Measurements from ENCODE around the gene ALX4.
A peak's percentile ranks its signal among the peaks of the same experiment; 100 is the strongest.

ALX4 gene

DNA sequence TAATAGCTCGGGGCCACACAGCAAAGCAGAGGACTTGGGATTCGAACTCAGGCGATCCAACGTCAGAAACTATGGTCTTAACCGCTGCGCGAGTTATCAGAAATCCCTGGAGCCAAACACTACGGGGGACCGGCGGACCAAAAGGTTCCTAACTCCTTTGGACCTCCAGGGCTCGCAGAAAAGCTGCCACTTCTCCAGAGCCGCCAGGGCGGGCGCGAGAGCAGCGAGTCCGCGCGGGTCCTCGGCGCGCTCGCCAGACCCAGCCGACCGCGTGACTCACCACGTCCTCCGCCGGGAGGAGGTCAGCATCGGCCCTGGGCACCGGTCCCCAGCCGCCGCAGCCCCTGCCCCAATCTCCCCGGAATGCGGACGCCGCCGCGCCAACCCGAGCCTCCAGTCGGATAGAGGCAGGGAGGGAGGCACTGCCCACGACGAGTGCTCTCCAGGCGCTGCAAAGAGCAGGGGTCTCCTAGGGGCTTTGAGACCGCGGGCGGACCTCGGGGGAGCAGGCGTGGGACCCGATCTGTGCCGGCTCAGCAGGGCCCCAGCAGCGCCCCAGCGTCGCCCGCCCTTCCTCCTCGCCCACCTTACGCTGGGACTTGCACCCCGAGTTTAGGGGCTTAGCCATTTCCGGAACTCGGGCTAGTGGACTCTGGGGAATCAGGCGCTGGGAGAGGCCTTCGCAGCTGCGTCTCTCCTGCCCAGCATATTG lies 6.2 kb upstream of the ALX4 start:
- no peak for DNase-seq

DNA sequence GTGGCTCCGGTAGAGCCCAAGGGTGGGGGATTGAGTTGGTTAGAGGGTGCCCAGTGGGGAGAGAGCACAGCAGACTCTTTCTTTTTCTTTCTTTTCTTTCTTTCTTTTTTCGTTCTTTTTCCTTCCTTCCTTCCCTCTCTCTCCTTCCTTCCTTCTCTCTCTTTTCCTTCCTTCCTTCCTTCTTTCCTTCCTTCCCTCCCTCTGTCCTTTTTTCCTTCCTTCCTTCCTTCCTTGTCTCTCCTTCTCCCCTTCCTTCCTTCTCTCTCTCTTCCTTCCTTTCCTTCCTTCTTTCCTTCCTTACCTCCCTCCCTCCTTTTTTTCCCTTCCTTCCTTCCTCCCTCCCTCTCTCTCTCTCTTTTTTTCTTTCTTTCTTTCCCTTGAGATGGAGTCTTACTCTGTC lies 4.8 kb upstream of the ALX4 start:
- DNase-seq = no peak

DNA sequence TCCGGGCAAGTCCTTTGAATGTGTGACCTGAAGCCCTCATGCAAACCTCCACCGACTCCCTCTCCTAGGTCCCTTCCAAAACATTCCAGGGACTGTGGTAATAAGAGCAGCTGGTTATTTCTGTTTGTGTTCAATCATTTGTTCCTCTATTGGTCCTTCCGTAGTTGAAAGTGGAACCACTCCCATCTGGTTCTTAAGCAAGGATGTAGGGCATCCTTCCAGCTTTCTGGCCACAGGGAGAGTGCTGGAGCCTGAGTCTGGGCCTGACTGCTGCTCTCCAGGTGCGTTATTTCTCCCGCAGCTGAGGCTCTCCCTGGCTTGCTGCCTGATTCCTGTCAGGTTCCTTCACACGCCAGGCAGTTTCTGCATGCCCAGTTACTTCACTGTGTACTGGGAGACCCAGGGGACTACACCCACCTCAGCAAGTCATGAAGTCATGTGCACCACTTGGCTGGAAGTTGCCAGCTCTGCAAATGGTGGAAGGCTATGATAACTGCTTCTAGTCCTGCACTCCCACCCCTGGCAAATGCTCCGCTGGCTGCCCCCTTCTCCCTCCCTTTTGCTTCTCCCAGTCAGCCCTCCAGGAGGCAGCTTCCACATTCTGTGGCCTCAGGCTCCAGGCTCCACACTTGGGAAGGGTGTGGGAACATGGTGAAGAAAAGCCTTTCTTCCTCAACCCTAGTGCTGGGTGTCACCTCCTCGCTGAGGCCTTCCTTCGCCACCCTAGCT lies 4.0 kb upstream of the ALX4 start:
- DNase-seq = no peak

DNA sequence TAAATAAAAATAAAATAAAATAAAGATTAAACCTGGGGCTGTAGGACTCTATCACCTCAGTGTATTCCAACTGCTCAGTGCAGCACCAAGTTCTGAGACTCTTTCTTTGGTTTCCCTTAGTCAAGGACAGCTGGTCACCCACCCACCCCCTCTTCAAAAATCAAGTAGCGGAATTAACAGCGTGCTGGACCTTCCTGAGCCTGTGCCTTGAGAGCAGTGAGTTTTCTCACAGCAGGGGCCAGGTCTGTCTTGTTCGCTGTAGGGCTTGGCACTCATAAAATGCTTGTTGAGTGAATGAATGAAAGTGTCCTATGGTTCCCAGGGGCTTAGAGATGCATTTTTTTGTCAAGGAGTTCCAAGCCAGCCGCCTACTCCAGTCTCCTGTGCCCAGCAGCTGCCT lies 2.9 kb upstream of the ALX4 start:
- no peak for DNase-seq

DNA sequence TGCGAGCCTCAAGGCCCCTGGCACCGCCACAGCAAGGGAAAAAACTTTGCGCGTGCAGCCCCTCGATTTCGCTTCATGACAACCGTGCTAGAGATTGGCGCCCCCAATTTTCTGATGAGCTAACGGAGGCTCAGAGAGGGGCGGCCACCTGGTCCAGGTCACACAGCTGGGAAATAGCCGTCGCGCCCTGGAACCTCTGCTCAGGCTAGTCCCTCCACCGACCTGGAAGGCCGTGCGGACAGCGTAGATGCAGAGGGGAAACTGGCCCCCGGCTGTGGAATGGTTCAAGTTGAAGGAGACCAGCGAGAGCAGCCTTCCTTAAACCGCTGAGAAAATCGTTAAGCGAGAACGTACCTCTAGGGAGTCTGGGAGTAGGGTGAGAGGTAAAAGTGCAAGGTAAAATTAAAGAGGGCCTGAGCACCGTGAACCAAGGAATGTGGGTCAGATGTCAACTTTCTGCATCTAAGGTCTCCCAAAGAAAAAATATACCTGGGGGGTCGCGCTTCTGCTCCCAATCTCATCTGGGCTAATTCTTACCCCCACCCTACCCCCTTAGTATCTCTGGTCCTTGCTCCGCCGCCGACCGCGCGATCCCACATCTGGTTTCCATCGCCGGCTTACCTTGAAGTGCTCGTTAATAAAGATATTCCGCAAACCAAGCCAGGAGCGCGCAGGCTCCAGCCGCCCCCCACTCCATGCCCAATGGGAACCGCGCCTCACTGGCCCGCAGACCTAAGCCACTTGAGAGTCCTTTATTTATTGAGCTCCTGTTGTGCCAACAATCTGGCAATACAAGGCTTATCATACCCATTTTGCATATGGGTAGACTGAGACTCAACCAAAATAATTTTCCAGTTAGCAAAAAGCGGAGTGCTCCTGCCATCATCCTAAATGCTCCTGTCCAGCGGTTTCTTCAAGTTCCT lies 1.7 kb upstream of the ALX4 start:
- no peak for DNase-seq

DNA sequence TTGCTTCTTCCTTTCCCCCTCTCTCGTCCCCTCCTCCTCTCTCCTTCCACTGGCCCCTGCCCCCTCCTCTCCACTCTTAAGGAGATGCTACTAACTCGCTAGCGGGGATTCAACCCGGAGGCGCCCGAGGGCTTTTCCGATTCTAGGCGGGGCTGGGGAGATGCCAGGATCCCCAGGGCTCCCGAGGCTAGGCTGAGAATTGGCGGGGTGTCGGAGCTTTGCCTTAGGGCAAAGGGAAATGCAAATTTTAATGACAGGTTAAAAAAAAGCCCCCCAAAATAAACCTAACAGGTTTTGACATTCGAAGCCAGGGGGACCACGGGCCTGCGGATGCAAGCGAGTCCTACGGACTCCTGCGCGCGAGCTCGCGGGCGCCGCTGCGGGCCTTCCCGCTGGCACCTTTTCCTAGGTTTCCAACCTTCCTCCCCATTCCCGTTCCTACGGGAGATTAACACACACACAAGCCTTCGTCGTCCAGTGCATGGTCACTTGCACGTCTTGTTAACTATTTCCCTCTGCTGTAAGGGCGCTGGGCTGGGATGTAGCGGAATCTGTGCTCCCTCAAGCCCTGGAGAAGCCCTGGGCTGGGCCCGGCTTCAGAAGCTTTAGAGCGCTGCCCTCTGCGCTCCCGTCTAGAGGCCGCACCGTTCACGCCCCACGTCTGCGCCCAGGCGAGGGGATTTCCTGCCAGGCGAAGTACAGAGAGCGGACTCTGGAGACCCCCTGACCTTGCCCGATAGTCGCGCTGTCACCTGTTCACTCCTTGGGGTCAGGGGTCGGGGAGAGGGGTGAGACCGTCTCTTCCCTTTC lies 729 bp upstream of the ALX4 start:
- no peak for DNase-seq

DNA sequence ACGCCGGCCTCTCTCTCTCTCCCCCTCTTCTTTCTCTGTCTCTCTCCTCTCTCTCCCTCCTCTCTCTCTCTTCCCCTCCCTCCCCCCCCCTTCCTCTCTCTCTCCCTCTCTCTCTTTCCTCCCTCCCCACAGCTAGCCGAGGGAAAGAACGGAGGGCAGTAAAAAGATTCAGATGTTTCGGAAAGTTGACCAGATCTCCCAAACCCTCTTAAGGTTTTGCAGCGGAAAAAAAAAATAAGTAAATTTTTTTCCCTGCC lies 195 bp upstream of the ALX4 start:
- DNase-seq = no peak

DNA sequence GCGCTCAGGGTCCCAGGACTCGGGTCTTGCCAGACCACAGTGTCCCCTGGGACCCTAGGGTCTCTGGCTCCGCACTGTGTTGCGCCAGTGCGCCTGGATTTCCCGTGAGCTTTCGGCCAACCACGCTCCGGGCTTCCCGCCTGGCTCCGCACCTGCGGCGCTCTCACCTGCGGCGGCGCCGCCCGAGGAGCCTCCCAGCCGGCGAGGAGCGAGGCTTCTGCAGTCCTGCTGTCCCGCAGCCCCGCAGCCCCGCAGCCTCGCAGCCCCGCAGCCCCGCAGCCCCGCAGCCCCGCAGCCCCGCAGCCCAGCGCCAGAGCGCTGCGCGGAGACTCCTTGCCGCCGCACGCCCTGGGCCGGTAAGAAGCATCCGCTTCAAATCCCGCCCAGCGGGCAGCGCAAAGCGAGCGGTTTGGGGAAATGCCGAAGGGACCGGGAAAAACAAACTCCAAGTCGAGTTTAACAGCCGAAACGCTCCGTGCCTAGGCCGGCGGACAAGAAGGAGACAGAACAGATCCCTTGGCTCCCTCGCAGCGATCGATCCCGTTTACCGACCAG lies 939 bp downstream of the ALX4 start:
- no peak for DNase-seq

DNA sequence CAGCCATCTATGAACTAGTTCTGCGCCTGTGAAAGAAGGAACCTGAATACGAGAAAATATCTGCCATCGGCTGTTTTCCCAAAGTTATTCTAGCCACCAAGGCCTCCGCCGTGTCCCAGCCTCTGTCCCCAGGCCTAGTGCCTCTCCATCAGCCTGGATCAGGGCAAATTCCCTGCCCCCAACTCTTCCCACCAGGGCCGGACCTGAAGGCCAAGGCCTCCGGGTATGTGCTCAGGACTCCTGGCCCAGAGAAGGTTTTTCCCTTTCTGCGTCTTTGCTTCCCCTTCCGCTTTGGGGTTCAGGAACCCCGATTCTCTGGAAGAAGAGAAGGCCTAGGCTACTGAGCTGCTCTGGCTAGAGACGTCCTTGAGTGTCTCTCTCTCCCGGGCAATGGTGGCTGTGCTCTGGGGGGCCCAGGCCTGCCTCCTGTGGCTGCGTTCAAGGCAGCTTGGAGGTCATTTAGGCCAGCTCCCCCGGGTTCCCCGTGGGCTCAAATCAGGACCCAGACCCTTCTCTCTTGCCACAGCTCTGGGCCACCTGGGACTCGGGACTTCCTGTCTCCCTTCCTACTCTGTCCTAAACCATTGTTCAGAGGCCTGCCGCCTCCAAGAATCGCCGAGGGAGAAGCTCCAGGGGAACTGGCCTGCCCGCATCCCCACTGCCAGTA lies 1.6 kb downstream of the ALX4 start:
- no peak for DNase-seq

DNA sequence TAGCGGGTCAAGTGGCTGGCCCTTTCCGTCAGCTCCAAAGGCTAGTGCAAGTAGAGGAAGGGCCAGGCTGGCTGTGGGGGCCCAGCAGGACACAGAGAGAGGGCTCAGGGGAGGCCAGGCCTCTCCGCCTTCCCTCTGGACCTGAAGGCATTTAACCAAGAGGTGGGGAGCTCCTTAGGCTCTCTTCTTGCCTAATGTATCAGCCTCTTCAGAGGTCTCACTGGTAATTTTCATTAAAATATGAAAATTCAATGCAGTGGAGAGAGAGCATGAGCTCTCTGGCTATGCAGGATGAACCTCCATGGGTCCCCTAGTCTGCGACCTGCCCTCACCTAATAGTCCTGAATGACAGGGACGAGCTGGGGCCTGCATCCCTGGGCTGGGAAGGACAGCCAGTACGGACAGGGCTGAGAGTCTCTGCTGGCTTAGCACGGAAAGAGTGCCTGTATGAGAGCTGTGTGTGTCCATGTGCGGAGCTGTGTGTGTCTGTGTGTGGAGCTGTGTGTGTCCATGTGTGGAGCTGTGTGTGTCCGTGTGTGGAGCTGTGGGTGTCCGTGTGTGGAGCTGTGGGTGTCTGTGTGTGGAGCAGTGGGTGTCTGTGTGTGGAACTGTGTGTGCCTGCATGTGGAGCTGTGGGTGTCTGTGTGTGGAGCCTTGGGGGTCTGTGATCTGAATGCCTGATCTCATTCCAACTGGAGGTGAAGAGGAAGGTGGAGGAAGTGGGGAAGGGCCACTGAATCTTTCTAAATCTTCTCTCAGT lies 2.4 kb downstream of the ALX4 start:
- no peak for DNase-seq

DNA sequence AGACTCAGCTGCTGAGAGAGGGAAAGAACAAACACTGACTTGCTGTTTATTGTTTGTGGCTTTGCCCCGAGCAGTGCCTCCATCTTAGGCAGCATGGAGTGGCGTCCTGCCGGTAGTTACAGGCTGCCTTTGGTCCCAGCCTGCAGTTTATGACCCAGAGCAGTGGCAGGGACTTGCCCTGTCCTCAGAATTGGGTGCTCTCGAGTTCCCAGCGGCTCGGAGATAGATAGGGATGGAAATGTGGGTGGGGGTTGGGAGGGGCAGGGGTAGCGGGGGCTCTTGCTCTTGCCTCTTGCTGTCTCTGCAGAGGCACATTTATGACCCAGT lies 3.1 kb downstream of the ALX4 start:
- DNase-seq = no peak

DNA sequence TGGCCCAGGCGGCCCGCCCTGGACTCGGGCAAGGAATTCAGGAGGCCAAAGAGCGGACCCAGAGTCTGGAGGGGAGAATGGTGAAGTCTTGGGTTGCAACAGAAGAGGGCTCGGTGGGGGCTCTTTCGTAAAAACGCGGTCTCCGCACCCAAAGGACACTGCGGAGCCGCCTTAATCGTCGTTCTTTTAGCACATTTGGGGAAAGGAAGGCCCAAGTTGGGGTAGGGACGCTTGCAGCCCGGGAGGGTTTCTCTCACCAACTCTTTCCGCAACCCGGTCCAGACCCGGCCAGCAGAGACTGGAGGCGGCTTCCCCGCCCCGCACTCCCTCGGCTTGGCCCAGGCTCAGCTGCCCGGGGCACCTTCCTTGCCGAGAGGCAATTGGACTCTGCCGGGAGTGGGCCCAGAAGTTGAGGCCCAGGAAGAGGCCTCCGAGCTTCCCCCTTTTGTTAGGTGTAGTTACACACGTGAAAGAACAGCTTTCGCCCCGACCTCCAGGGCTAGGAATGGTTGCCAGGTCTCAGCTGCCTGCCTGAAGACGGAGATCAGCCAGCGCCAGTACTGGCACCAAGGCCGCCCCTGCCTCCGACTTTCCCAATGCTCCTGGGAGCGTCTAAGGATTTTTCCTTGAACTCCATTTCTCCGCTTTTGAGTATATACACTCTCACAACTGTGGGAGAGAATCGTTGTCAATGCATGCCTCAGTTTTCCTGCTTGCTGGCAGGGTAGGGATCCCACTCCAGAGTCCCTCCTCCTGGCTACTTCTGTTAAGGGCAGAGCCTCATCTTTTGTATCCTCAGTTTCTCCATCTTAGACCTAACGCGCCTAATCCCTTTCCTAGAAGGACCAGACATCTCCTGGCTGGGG lies 3.7 kb downstream of the ALX4 start:
- DNase-seq = no peak

DNA sequence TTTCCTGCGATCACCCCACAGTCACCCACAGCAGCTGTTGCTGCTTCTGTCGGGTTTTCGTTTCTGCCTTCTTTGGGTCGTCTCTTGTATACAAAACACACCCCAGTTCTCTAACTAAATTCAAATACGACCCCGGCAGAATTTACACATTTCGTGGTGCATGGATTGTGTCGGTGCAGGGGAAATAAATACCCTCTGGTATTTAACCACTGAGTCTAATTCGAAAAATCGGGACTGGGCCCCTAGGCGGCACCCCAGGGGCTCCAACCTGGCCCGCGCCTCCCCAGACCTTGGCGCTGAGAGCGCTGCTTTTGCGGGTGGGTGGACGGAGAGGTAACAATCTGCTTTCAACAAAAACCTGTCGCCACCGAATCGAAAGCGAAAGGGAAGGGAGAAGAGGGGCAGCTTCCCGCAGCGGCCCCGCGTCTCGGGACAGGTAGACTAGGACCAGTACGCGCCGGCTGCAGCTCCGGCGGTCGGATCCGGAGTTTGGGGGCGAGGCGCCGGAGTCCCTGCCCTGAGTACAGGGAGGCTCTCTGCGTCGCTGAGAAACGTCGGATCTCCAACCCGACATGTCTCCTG lies 4.4 kb downstream of the ALX4 start:
- peak; percentile 39 for DNase-seq

DNA sequence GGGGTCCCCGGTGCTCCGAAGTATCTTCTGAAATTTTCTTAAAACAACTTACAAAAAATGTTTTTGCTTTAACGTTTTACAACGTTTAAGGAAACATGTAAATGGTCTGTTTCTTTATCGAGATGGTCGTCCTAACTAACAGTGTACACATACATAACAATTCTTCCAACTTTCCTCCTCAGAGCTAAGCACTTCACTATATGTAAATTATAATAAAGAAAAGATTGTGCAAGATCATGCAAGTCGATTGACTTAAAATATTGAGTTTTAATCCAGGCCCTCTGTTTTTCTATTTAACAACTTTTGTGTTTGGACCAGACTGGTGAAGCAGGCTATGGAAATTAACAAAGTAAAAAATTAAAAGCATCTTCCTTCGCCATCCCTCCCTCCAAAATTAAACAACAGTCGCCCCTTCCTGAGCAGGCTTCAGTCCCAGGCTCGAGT lies 4.9 kb downstream of the ALX4 start:
- no peak for DNase-seq

DNA sequence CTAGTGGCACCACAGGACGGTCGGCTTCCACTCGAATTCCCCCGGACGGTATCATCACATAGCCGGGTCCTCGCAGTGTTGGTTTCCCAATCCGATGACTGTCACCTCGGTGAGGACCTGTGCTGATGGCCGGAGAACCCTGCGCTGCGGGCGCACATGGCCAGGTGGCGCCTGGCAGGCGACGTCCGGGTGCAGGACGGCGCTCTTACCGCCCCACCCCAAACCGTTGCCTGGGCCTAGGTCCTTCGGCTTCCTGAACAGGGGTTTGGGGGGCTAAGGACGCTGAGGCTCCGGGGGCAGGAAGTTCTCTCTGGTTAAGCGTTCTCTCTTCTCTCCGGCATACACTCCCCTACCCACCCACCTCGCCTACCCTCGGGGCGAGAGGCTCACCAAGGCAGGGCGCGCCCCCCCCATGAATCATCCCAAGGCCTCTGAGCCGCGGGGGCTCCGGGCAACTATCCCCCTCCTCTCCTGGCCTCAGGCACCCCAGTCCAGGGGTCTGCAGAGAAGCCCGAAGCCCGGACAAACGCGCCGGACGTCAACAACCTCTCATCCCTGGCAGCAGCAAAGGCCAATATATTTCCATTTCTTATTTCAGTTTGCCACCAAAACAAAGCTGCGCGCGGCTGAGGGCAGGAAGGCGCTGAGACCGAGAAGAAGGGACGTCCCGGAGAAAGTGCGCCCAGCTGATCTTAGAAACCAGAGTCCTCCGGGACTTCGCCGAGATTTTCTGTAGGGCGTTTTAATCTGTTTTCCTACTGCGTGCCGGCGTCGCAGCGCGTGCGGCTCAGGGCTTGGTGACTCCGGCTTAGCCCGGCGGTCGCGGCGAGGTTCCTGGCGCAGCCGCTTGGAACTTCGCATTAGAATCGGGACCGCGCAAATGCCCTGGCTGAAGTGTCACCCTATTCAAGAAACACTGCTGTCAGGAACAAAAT lies 5.6 kb downstream of the ALX4 start:
- no peak for DNase-seq

DNA sequence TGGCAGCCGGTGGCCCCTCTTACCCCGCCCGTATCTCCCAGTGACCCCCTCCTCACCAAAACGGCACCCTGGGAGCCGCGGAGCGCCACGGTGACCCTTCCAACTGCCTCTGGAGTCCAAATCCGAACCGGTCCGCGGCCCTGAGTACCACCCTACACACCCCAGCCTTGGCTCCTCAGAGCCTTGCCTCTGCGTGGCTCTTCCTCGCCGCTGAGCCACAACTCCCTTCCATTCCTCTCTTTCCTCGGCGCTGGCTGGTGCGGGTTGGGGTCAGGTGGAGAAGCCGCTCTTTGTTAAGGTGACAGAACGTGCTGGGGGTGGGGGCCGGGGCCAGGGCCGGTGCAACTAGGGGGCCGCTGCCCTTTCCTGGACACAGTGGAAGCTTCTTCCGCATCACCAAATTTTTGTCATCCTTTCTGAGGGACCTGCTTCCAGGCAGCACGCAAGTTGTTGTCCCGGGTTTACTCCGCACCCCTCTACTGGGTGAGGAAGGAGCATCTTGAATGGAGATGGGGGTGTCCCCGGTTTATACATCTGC lies 6.5 kb downstream of the ALX4 start:
- no peak for DNase-seq

DNA sequence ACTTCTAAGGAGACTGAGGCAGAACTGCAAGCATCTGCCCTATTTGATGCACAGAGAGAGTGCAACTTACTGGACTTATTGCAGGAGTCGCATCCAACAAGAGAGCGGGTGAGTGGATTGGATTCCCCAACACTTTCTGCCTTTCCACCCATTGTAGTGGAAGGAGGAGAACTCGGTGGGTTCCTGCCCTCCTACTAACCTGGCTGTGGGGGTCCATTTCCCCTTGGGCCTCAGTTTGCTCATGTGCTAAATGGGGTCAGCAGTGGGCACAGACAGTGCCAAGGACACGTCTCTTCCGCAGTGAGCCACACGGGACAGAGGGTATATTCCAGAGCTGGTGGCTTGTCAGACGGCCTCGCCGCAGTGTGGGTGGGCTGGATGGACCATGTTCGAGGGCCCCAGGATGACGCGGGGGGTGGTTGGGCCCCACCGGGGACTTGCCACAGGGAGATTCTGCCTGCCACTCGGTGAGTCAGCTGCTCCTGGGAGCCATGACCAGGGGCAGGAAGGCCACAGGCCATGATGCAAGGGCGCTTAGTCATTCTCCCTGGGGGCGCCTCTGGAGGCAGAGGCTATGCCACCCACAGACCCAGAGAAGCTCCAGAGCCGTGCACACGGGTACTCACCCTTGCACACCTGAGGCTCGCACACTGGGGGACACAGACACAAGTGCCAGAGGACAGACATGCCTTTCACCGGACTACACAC lies 8.2 kb downstream of the ALX4 start:
- DNase-seq = no peak

Data from CD4-positive, alpha-beta T cell treated with Interleukin-10 for 1 hour (primary cell).